ENCODE results near the gene RNF10. TPM values are rescaled to one million over a fixed set of nuclear protein-coding genes. Genes with fewer than 3 reads are reported as not detected.

The RNF10 gene
- total RNA-seq, 6 experiments from 2014 or later = 70.8 to 111 (median 90.2) TPM

DNA sequence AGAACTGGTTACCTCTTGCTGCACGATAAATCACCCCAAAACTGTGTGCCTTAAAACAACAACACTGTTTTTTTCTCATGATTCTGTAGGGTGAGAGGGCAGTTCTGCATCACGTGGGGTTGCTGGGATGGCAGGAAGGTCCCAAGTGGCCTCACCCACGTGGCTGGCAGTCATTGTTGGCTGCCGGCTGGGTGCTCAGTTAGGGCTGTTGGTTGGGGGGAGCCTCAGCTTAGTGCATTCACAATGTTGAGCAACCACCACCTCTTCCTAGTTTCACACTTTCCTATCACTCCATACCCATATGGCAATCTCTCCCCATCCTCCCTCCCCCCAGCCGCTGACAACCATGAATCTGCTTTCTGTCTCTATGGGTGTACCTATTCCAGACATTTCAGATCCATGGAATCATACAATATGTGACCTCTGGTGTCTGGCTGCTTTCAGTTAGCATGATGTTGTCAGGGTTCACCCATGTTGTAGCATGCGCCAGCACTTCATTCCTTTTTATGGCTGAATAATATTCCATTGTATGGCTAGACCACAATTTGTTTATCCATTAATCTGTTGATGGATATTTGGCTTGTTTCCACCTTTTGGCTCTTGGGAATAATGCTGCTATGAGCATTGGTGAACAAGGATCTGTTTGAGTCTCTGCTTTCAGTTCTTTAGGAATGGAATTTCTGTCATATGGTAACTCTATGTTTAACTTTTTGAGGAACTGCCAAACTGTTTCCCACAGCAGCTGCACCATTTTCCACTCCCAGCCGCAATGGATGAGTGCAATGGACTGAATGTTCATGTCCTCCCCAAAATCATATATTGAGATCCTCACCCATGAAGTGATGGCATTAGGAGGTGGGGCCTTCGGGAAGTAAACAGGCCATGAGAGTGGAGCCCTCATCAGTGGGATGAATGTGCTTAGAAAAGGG, 58.2 kb downstream of the RNF10 start:
- 80% methylated on average over 4 of the region's 8 CpGs for WGBS (ENCODE audit: insufficient coverage, low coverage, low lambda C conversion rate, missing lambda C conversion rate)
- intact Hi-C loops (cut with DNase I) = no loop called here
- no peak for DNase-seq

DNA sequence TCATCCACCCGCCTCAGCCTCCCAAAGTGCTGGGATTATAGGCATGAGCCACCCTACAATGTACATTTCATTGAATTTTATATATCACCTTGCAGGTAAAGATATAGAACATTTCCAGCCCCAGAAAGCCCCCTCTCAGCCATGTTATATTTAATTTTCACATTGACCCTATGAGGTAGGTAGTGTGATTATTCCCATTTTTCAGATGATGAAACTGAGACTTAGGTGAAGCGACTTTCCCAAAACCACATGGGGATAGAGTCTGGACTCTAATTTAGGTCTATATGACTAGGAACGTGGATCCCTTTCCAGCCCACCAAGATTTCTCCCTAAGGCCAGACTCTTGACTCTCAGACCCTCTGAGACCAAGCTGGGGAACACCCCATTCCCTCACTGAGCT, 62.7 kb downstream of the RNF10 start:
- Histone ChIP-seq H3K36me3 (no peaks in the 10 kb centered on the region), H3K4me3 (no peak overlapping the region), H3K27me3 (no peaks in the 10 kb centered on the region), H3K27ac (no peak overlapping the region), H3K4me1 (no peaks in the 10 kb centered on the region), H3K9me3 (no peaks in the 10 kb centered on the region)
- no peak for ATAC-seq
- TF ChIP-seq, protein P1, sequence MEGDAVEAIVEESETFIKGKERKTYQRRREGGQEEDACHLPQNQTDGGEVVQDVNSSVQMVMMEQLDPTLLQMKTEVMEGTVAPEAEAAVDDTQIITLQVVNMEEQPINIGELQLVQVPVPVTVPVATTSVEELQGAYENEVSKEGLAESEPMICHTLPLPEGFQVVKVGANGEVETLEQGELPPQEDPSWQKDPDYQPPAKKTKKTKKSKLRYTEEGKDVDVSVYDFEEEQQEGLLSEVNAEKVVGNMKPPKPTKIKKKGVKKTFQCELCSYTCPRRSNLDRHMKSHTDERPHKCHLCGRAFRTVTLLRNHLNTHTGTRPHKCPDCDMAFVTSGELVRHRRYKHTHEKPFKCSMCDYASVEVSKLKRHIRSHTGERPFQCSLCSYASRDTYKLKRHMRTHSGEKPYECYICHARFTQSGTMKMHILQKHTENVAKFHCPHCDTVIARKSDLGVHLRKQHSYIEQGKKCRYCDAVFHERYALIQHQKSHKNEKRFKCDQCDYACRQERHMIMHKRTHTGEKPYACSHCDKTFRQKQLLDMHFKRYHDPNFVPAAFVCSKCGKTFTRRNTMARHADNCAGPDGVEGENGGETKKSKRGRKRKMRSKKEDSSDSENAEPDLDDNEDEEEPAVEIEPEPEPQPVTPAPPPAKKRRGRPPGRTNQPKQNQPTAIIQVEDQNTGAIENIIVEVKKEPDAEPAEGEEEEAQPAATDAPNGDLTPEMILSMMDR (IDR thresholded peaks at IDR 0.05) = no peak
- TF ChIP-seq POLR2A (IDR thresholded peaks at IDR 0.05) = no peak
- intact Hi-C loops (cut with DNase I) = no loop called here
- DNase-seq = no peak
- 90% methylated on average over 1 of the region's 3 CpGs for WGBS (ENCODE audit: insufficient coverage, low coverage, low lambda C conversion rate, missing lambda C conversion rate)

More for the DNA sequence above, 58.2 kb downstream of the RNF10 start:
- no peak overlapping the region for H3K27ac ChIP-seq
- H3K4me3 ChIP-seq = no peak overlapping the region
- no peaks in the 10 kb centered on the region for H3K9me3 ChIP-seq
- ATAC-seq = no peak
- H3K36me3 ChIP-seq = no peaks in the 10 kb centered on the region
- H3K4me1 ChIP-seq = no peaks in the 10 kb centered on the region
- TF ChIP-seq, protein P1 (IDR thresholded peaks at IDR 0.05) = no peak
- TF ChIP-seq POLR2A (IDR thresholded peaks at IDR 0.05) = no peak
- H3K27me3 ChIP-seq = no peaks in the 10 kb centered on the region

DNA sequence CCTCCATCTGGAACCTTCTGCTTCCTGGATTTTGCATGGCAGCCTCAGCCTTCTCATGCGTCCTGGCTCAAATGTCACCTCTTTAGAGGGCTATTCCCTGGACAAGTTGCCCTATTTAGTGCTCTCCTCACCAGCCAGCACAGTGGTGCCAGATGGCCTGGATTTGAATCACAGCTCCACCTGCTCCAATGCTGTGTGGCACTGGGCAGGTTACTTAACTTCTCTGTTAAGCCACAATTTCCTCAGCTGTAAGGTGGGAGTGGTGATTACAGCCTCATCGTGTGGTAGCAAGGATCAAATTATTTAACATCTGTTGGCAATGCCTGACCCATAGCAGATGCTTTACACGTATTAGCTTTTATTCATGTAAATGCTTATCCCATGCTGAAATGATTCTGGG, 63.7 kb downstream of the RNF10 start:
- DNase-seq (no peak), ATAC-seq (no peak)
- H3K9me3 ChIP-seq = no peaks in the 10 kb centered on the region
- H3K4me1 ChIP-seq = no peaks in the 10 kb centered on the region
- H3K27ac ChIP-seq = no peak overlapping the region
- intact Hi-C loops (cut with DNase I) = no loop called here
- WGBS (ENCODE audit: insufficient coverage, low coverage, low lambda C conversion rate, missing lambda C conversion rate) = 76% methylated on average over 2 of the region's 3 CpGs
- H3K27me3 ChIP-seq = no peaks in the 10 kb centered on the region
- no peaks in the 10 kb centered on the region for H3K36me3 ChIP-seq
- no peak overlapping the region for H3K4me3 ChIP-seq
- TF ChIP-seq, protein P1 (IDR thresholded peaks at IDR 0.05) = no peak
- no peak for TF ChIP-seq POLR2A (IDR thresholded peaks at IDR 0.05)

DNA sequence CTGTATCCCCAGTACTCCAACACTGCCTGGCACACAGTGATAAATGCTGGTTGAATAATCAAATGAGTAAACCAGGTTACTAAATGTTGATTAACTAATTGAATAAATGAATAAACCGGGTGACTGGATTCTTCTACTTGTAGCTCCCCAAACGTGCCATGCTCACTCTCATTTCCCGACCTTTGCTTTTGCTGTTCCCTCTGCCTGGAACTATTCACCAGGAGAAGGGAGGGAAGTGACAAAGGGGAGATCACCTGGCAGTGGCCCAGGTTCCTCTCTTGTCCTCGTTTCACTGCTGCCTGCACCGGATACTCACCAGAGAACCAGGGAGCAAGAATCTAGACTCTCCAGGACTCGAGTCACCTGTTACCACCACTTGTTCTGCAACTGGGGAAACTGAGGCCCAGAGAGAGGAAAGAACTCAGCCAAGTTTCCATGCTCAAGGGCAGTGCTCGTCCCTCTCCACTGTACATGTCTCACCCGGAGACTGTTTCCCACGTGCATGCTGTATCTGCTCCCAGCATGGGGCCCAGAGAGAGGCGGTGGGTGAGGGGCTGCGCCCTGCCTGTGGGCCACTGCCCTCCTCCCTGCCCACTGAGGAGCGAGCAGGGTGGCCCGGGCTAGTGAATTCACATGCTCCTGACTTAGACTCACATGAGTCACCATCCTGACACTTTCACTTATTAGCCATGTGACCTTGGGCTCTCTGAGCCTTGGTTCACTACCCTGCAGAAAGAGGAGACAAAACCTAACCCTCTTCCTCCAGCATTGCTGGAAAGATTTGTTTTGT, 64.7 kb downstream of the RNF10 start:
- no peak overlapping the region for H3K27ac ChIP-seq
- no peaks in the 10 kb centered on the region for H3K9me3 ChIP-seq
- no peak for DNase-seq
- 38% methylated on average over 11 of the region's 13 CpGs for WGBS (ENCODE audit: insufficient coverage, low coverage, low lambda C conversion rate, missing lambda C conversion rate)
- H3K4me3 ChIP-seq = no peak overlapping the region
- intact Hi-C loops (cut with DNase I) = no loop called here
- H3K36me3 ChIP-seq = no peaks in the 10 kb centered on the region
- no peaks in the 10 kb centered on the region for H3K27me3 ChIP-seq
- TF ChIP-seq, protein P1 (IDR thresholded peaks at IDR 0.05) = no peak
- no peak for TF ChIP-seq POLR2A (IDR thresholded peaks at IDR 0.05)
- no peaks in the 10 kb centered on the region for H3K4me1 ChIP-seq
- ATAC-seq = peak in 2 of 4 donors; percentile 33 to 85
